Measurements from ENCODE around the gene LDLRAD3. TPM values are rescaled to one million over a fixed set of nuclear protein-coding genes. Genes with fewer than 3 reads are reported as not detected.

The LDLRAD3 gene
- total and polyA plus RNA-seq, 7 experiments from 2014 or later = 0.08 to 6.9 (median 0.41) TPM; not detected in 3

- Mint-ChIP-seq H3K27ac (peak overlapping the region in 2 of 9 donors; percentile 4 to 33), H3K4me1 (peaks cover 0 to 4% (median 0%) of the 10 kb centered on the region in 7 donors), H3K4me3 (no peak overlapping the region), H3K9me3 (peaks cover 0 to 22% (median 7%) of the 10 kb centered on the region in 11 donors), H3K27me3 (no peaks in the 10 kb centered on the region), H3K36me3 (peaks cover 0 to 59% (median 45%) of the 10 kb centered on the region in 5 donors)
- no peak overlapping the region for H3K4me3 ChIP-seq (ENCODE audit: low read length)
- no peaks in the 10 kb centered on the region for H3K27me3 ChIP-seq (ENCODE audit: control insufficient read depth in 2 of 2, insufficient read depth in 2 of 2, low read length in 2 of 2)
- intact Hi-C loops (cut with micrococcal nuclease) = no loop called here
- no peak overlapping the region for H3K27ac ChIP-seq (ENCODE audit: low read depth, low read length)
- POLR2A ChIA-PET = no interaction called here
- CTCF ChIA-PET = interaction anchor here (0.6 kb wide), 1 partner anchor 93 kb away, joined by 3 read pairs; no protein-coding TSS in a partner anchor
- no peak for DNase-seq
- H3K36me3 ChIP-seq (ENCODE audit: control insufficient read depth in 2 of 3, insufficient read depth in 3 of 3, low read length in 3 of 3) = peaks cover 0 to 46% (median 6%) of the 10 kb centered on the region in 3 experiments
- ATAC-seq = no peak
- no peaks in the 10 kb centered on the region for H3K9me3 ChIP-seq (ENCODE audit: control insufficient read depth in 2 of 3, low read length in 3 of 3)
- no peaks in the 10 kb centered on the region for H3K4me1 ChIP-seq (ENCODE audit: control insufficient read depth in 2 of 2, insufficient read depth in 2 of 2, low read length in 2 of 2)
Observed at GRCh38 chr11:36270701-36271100, 326.8 kb downstream of the LDLRAD3 start.

GRCh38 chr11:36271794-36272407, 328.0 kb downstream of the LDLRAD3 start:
- CTCF ChIA-PET = interaction anchor here (1.2 kb wide), 1 partner anchor 654 kb away, joined by 3 read pairs; the partner anchor contains the start of gene FJX1
- ATAC-seq (no peak), DNase-seq (no peak)
- H3K4me3 ChIP-seq (ENCODE audit: low read length) = no peak overlapping the region
- peaks cover 0 to 4% (median 0%) of the 10 kb centered on the region in 7 donors for H3K4me1 Mint-ChIP-seq
- intact Hi-C loops (cut with micrococcal nuclease) = no loop called here
- POLR2A ChIA-PET = no interaction called here
- H3K9me3 Mint-ChIP-seq = peaks cover 0 to 22% (median 7%) of the 10 kb centered on the region in 11 donors
- H3K9me3 ChIP-seq (ENCODE audit: control insufficient read depth in 2 of 3, low read length in 3 of 3) = no peaks in the 10 kb centered on the region
- H3K36me3 Mint-ChIP-seq = peaks cover 0 to 68% (median 48%) of the 10 kb centered on the region in 5 donors
- H3K27me3 ChIP-seq (ENCODE audit: control insufficient read depth in 2 of 2, insufficient read depth in 2 of 2, low read length in 2 of 2) = no peaks in the 10 kb centered on the region
- H3K27me3 Mint-ChIP-seq = no peaks in the 10 kb centered on the region
- no peak overlapping the region for H3K4me3 Mint-ChIP-seq
- H3K27ac ChIP-seq (ENCODE audit: low read depth, low read length) = no peak overlapping the region
- peak overlapping the region in 1 of 9 donors; percentile 46 for H3K27ac Mint-ChIP-seq
- H3K4me1 ChIP-seq (ENCODE audit: control insufficient read depth in 2 of 2, insufficient read depth in 2 of 2, low read length in 2 of 2) = no peaks in the 10 kb centered on the region
- peaks cover 0 to 56% (median 6%) of the 10 kb centered on the region in 3 experiments for H3K36me3 ChIP-seq (ENCODE audit: control insufficient read depth in 2 of 3, insufficient read depth in 3 of 3, low read length in 3 of 3)

GRCh38 chr11:36273110-36273509, 329.2 kb downstream of the LDLRAD3 start:
- Mint-ChIP-seq H3K4me3 (no peak overlapping the region), H3K9me3 (peaks cover 0 to 22% (median 7%) of the 10 kb centered on the region in 11 donors), H3K36me3 (peaks cover 0 to 79% (median 56%) of the 10 kb centered on the region in 5 donors), H3K27ac (no peak overlapping the region), H3K27me3 (no peaks in the 10 kb centered on the region), H3K4me1 (peaks cover 0 to 4% (median 0%) of the 10 kb centered on the region in 7 donors)
- H3K27ac ChIP-seq (ENCODE audit: low read depth, low read length) = no peak overlapping the region
- no peak for ATAC-seq
- H3K27me3 ChIP-seq (ENCODE audit: control insufficient read depth in 2 of 2, insufficient read depth in 2 of 2, low read length in 2 of 2) = no peaks in the 10 kb centered on the region
- peaks cover 0 to 67% (median 6%) of the 10 kb centered on the region in 3 experiments for H3K36me3 ChIP-seq (ENCODE audit: control insufficient read depth in 2 of 3, insufficient read depth in 3 of 3, low read length in 3 of 3)
- H3K4me3 ChIP-seq (ENCODE audit: low read length) = no peak overlapping the region
- no peak for DNase-seq
- ChIA-PET CTCF (interaction anchor here (1.2 kb wide), 1 partner anchor 655 kb away, joined by 3 read pairs; the partner anchor contains the start of gene FJX1), POLR2A (no interaction called here)
- no peaks in the 10 kb centered on the region for H3K4me1 ChIP-seq (ENCODE audit: control insufficient read depth in 2 of 2, insufficient read depth in 2 of 2, low read length in 2 of 2)
- intact Hi-C loops (cut with micrococcal nuclease) = no loop called here
- H3K9me3 ChIP-seq (ENCODE audit: control insufficient read depth in 2 of 3, low read length in 3 of 3) = no peaks in the 10 kb centered on the region

- no peak overlapping the region for H3K4me3 Mint-ChIP-seq
- no peaks in the 10 kb centered on the region for H3K27me3 Mint-ChIP-seq
- DNase-seq = no peak
- peaks cover 2 to 79% (median 8%) of the 10 kb centered on the region in 3 experiments for H3K36me3 ChIP-seq (ENCODE audit: control insufficient read depth in 2 of 3, insufficient read depth in 3 of 3, low read length in 3 of 3)
- intact Hi-C loops (cut with micrococcal nuclease) = no loop called here
- H3K36me3 Mint-ChIP-seq = peaks cover 0 to 85% (median 56%) of the 10 kb centered on the region in 5 donors
- no peak overlapping the region for H3K4me3 ChIP-seq (ENCODE audit: low read length)
- H3K27ac ChIP-seq (ENCODE audit: low read depth, low read length) = no peak overlapping the region
- no peaks in the 10 kb centered on the region for H3K4me1 ChIP-seq (ENCODE audit: control insufficient read depth in 2 of 2, insufficient read depth in 2 of 2, low read length in 2 of 2)
- peaks cover 0 to 22% (median 7%) of the 10 kb centered on the region in 11 donors for H3K9me3 Mint-ChIP-seq
- no peak overlapping the region for H3K27ac Mint-ChIP-seq
- H3K27me3 ChIP-seq (ENCODE audit: control insufficient read depth in 2 of 2, insufficient read depth in 2 of 2, low read length in 2 of 2) = no peaks in the 10 kb centered on the region
- H3K9me3 ChIP-seq (ENCODE audit: control insufficient read depth in 2 of 3, low read length in 3 of 3) = no peaks in the 10 kb centered on the region
- CTCF ChIA-PET = interaction anchor here (1.1 kb wide), 1 partner anchor 15 kb away, joined by 3 read pairs; no protein-coding TSS in a partner anchor
- POLR2A ChIA-PET = no interaction called here
- H3K4me1 Mint-ChIP-seq = peaks cover 0 to 4% (median 0%) of the 10 kb centered on the region in 7 donors
- ATAC-seq = no peak
Observed at GRCh38 chr11:36274414-36274813, 330.6 kb downstream of the LDLRAD3 start.

- Histone ChIP-seq H3K27me3 (ENCODE audit: control insufficient read depth in 2 of 2, insufficient read depth in 2 of 2, low read length in 2 of 2) (no peaks in the 10 kb centered on the region), H3K4me1 (ENCODE audit: control insufficient read depth in 2 of 2, insufficient read depth in 2 of 2, low read length in 2 of 2) (no peaks in the 10 kb centered on the region), H3K36me3 (ENCODE audit: control insufficient read depth in 2 of 3, insufficient read depth in 3 of 3, low read length in 3 of 3) (peaks cover 4 to 63% (median 8%) of the 10 kb centered on the region in 3 experiments), H3K4me3 (ENCODE audit: low read length) (no peak overlapping the region), H3K9me3 (ENCODE audit: control insufficient read depth in 2 of 3, low read length in 3 of 3) (peaks cover 0 to 6% (median 0%) of the 10 kb centered on the region in 3 experiments), H3K27ac (ENCODE audit: low read depth, low read length) (no peak overlapping the region)
- ATAC-seq = no peak
- Mint-ChIP-seq H3K27ac (no peak overlapping the region), H3K4me3 (no peak overlapping the region), H3K36me3 (peaks cover 0 to 81% (median 50%) of the 10 kb centered on the region in 5 donors), H3K9me3 (peaks cover 0 to 24% (median 7%) of the 10 kb centered on the region in 11 donors), H3K4me1 (peaks cover 0 to 24% (median 16%) of the 10 kb centered on the region in 7 donors), H3K27me3 (no peaks in the 10 kb centered on the region)
- POLR2A ChIA-PET = no interaction called here
- DNase-seq = no peak
- CTCF ChIA-PET = no interaction called here
- intact Hi-C loops (cut with micrococcal nuclease) = no loop called here
Observed at GRCh38 chr11:36278531-36279282, 334.8 kb downstream of the LDLRAD3 start.

- no peak for DNase-seq
- no peak overlapping the region for H3K4me3 Mint-ChIP-seq
- no peaks in the 10 kb centered on the region for H3K27me3 Mint-ChIP-seq
- H3K36me3 ChIP-seq (ENCODE audit: control insufficient read depth in 2 of 3, insufficient read depth in 3 of 3, low read length in 3 of 3) = peaks cover 4 to 45% (median 8%) of the 10 kb centered on the region in 3 experiments
- H3K27me3 ChIP-seq (ENCODE audit: control insufficient read depth in 2 of 2, insufficient read depth in 2 of 2, low read length in 2 of 2) = no peaks in the 10 kb centered on the region
- ATAC-seq = no peak
- no peaks in the 10 kb centered on the region for H3K4me1 ChIP-seq (ENCODE audit: control insufficient read depth in 2 of 2, insufficient read depth in 2 of 2, low read length in 2 of 2)
- POLR2A ChIA-PET = interaction anchor here (1.3 kb wide), 1 partner anchor 8 kb away, joined by 3 read pairs; the partner anchor contains the start of gene COMMD9
- intact Hi-C loops (cut with micrococcal nuclease) = no loop called here
- H3K4me3 ChIP-seq (ENCODE audit: low read length) = no peak overlapping the region
- H3K9me3 ChIP-seq (ENCODE audit: control insufficient read depth in 2 of 3, low read length in 3 of 3) = peaks cover 0 to 6% (median 0%) of the 10 kb centered on the region in 3 experiments
- CTCF ChIA-PET = interaction anchor here (0.6 to 2.1 kb wide), 2 partner anchors 11 to 15 kb away, joined by 3 to 8 read pairs; no protein-coding TSS in a partner anchor
- no peak overlapping the region for H3K27ac Mint-ChIP-seq
- peaks cover 0 to 42% (median 34%) of the 10 kb centered on the region in 7 donors for H3K4me1 Mint-ChIP-seq
- H3K9me3 Mint-ChIP-seq = peaks cover 0 to 20% (median 7%) of the 10 kb centered on the region in 11 donors
- H3K27ac ChIP-seq (ENCODE audit: low read depth, low read length) = no peak overlapping the region
- H3K36me3 Mint-ChIP-seq = peaks cover 0 to 67% (median 43%) of the 10 kb centered on the region in 5 donors
Observed at GRCh38 chr11:36280531-36280930, 336.7 kb downstream of the LDLRAD3 start.

All from naive thymus-derived CD4-positive, alpha-beta T cell (primary cell).